ENCODE data around the gene FNDC11.

FNDC11 gene

GRCh38 chr20:63552481-63553249 lies 1.3 kb upstream of the FNDC11 start:
- H3K27ac Mint-ChIP-seq = no peak overlapping the region
- no peaks in the 10 kb centered on the region for H3K36me3 Mint-ChIP-seq (ENCODE audit: low read depth)
- peak overlapping the region; percentile 32 to 76 (median 69) for H3K4me3 Mint-ChIP-seq
- no peaks in the 10 kb centered on the region for H3K4me1 Mint-ChIP-seq
- TF ChIP-seq, protein P1, sequence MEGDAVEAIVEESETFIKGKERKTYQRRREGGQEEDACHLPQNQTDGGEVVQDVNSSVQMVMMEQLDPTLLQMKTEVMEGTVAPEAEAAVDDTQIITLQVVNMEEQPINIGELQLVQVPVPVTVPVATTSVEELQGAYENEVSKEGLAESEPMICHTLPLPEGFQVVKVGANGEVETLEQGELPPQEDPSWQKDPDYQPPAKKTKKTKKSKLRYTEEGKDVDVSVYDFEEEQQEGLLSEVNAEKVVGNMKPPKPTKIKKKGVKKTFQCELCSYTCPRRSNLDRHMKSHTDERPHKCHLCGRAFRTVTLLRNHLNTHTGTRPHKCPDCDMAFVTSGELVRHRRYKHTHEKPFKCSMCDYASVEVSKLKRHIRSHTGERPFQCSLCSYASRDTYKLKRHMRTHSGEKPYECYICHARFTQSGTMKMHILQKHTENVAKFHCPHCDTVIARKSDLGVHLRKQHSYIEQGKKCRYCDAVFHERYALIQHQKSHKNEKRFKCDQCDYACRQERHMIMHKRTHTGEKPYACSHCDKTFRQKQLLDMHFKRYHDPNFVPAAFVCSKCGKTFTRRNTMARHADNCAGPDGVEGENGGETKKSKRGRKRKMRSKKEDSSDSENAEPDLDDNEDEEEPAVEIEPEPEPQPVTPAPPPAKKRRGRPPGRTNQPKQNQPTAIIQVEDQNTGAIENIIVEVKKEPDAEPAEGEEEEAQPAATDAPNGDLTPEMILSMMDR (IDR thresholded peaks at IDR 0.05; ENCODE audit: unreplicated experiment in 3 of 3) = no peak
- no peaks in the 10 kb centered on the region for H3K9me3 Mint-ChIP-seq
- H3K27me3 Mint-ChIP-seq (ENCODE audit: low read depth) = peaks cover 24% of the 10 kb centered on the region

GRCh38 chr20:63553251-63553932 lies 567 bp upstream of the FNDC11 start:
- no peaks in the 10 kb centered on the region for H3K9me3 Mint-ChIP-seq
- no peaks in the 10 kb centered on the region for H3K36me3 Mint-ChIP-seq (ENCODE audit: low read depth)
- no peaks in the 10 kb centered on the region for H3K4me1 Mint-ChIP-seq
- H3K4me3 Mint-ChIP-seq = peak overlapping the region in 2 of 3 experiments; percentile 64 to 76
- peaks cover 23% of the 10 kb centered on the region for H3K27me3 Mint-ChIP-seq (ENCODE audit: low read depth)
- H3K27ac Mint-ChIP-seq = no peak overlapping the region
- TF ChIP-seq, protein P1 (IDR thresholded peaks at IDR 0.05; ENCODE audit: unreplicated experiment in 3 of 3) = no peak

GRCh38 chr20:63554361-63555278 lies 661 bp downstream of the FNDC11 start:
- H3K27me3 Mint-ChIP-seq (ENCODE audit: low read depth) = peaks cover 20% of the 10 kb centered on the region
- TF ChIP-seq, protein P1 (IDR thresholded peaks at IDR 0.05; ENCODE audit: unreplicated experiment in 3 of 3) = no peak
- no peaks in the 10 kb centered on the region for H3K9me3 Mint-ChIP-seq
- no peaks in the 10 kb centered on the region for H3K4me1 Mint-ChIP-seq
- no peaks in the 10 kb centered on the region for H3K36me3 Mint-ChIP-seq (ENCODE audit: low read depth)
- peak overlapping the region; percentile 47 to 76 (median 73) for H3K4me3 Mint-ChIP-seq
- no peak overlapping the region for H3K27ac Mint-ChIP-seq

- no peaks in the 10 kb centered on the region for H3K4me1 Mint-ChIP-seq
- peaks cover 12% of the 10 kb centered on the region for H3K27me3 Mint-ChIP-seq (ENCODE audit: low read depth)
- no peak overlapping the region for H3K4me3 Mint-ChIP-seq
- no peaks in the 10 kb centered on the region for H3K9me3 Mint-ChIP-seq
- H3K27ac Mint-ChIP-seq = no peak overlapping the region
- TF ChIP-seq, protein P1 (IDR thresholded peaks at IDR 0.05; ENCODE audit: unreplicated experiment in 3 of 3) = no peak
- H3K36me3 Mint-ChIP-seq (ENCODE audit: low read depth) = peaks cover 3% of the 10 kb centered on the region
These were observed 1.9 kb downstream of the FNDC11 start for GRCh38 chr20:63555661-63556381.

GRCh38 chr20:63556873-63557478 lies 3.0 kb downstream of the FNDC11 start:
- Mint-ChIP-seq H3K4me3 (no peak overlapping the region), H3K4me1 (no peaks in the 10 kb centered on the region), H3K9me3 (no peaks in the 10 kb centered on the region), H3K27ac (no peak overlapping the region), H3K36me3 (ENCODE audit: low read depth) (peaks cover 3% of the 10 kb centered on the region), H3K27me3 (ENCODE audit: low read depth) (peaks cover 9% of the 10 kb centered on the region)
- TF ChIP-seq, protein P1 (IDR thresholded peaks at IDR 0.05; ENCODE audit: unreplicated experiment in 3 of 3) = no peak

All from nephron (organoid).